OCI-LY7 (cell line): ENCODE measurements around the gene SLC29A3. TPM values are rescaled to one million over a fixed set of nuclear protein-coding genes. Genes with fewer than 3 reads are reported as not detected.

Experiments
- BruUV-seq: library from RNA; stranded (reverse); fragments of 400-500 nt; replicated peaks from 2 replicates; lab custom pipeline; 2021; lab: Mats Ljungman, UMichigan
- CTCF ChIA-PET: fragments of 300-600 bp; sonication (Branson Sonifier 250); formaldehyde crosslinking; loops from one replicate; lab custom pipeline; 2022; ENCODE audit warnings: antibody characterized with exemption; ENCODE audit not compliant: unreplicated experiment; lab: Charles Lee
- POLR2A ChIA-PET: fragments of 300-600 bp; sonication (Branson Sonifier 250); formaldehyde crosslinking; loops from one replicate; lab custom pipeline; 2022; ENCODE audit warnings: antibody characterized with exemption; lab: Charles Lee
- DNase-seq: peaks from one replicate; pipeline ENCODE4 v3.0.0-alpha.2; 2015; ENCODE audit warnings: low spot score
- H2AFZ ChIP-seq: fragments of 200-600 bp; sonication (generic), shearing (Covaris generic); 2 replicates; pipeline ENCODE4 v1.6.1; 2014; ENCODE audit warnings: mild to moderate bottlenecking, antibody characterized with exemption, low read length, moderate library complexity
- H3K27ac ChIP-seq: fragments of 200-600 bp; sonication (generic); 2 replicates; pipeline ENCODE4 v1.5.1; 2014; ENCODE audit warnings: mixed run types, low read depth, mild to moderate bottlenecking, moderate library complexity, low read length, inconsistent platforms; ENCODE audit not compliant: poor library complexity, severe bottlenecking
- H3K36me3 ChIP-seq: fragments of 200-600 bp; sonication (generic); 2 replicates; pipeline ENCODE4 v1.6.1; 2014; ENCODE audit warnings: mild to moderate bottlenecking, antibody characterized with exemption, low read length, moderate library complexity, mixed read lengths; ENCODE audit not compliant: insufficient read depth
- H3K4me1 ChIP-seq: fragments of 200-600 bp; sonication (generic); 2 replicates; pipeline ENCODE4 v1.5.1; 2014; ENCODE audit warnings: mild to moderate bottlenecking, low read length; ENCODE audit not compliant: insufficient read depth, poor library complexity, severe bottlenecking
- H3K4me2 ChIP-seq: fragments of 200-600 bp; sonication (generic); 2 replicates; pipeline ENCODE4 v1.6.1; 2014; ENCODE audit warnings: mild to moderate bottlenecking, low read length
- H3K4me3 ChIP-seq: fragments of 200-600 bp; sonication (generic); 2 replicates; pipeline ENCODE4 v1.5.1; 2014; ENCODE audit warnings: mild to moderate bottlenecking, low read depth, low read length; ENCODE audit not compliant: poor library complexity, severe bottlenecking
- H3K79me2 ChIP-seq: fragments of 200-600 bp; sonication (generic); 2 replicates; pipeline ENCODE4 v1.6.1; 2016; ENCODE audit warnings: low read depth, mild to moderate bottlenecking, low read length, moderate library complexity, mixed read lengths; ENCODE audit not compliant: insufficient read depth
- H3K9me2 ChIP-seq: fragments of 200-600 bp; sonication (generic); 2 replicates; pipeline ENCODE4 v1.6.1; 2016; ENCODE audit warnings: mild to moderate bottlenecking, low read length, mixed read lengths; ENCODE audit not compliant: insufficient read depth
- H3K9me3 ChIP-seq: fragments of 200-600 bp; sonication (generic); 2 replicates; pipeline ENCODE4 v1.6.1; 2014; ENCODE audit warnings: mild to moderate bottlenecking, mixed run types, low read length, mixed read lengths
- H4K20me1 ChIP-seq: fragments of 200-600 bp; sonication (generic); 2 replicates; pipeline ENCODE4 v1.6.1; 2014; ENCODE audit warnings: mild to moderate bottlenecking, antibody characterized with exemption, low read length, moderate library complexity, mixed read lengths; ENCODE audit not compliant: insufficient read depth
- CTCF ChIP-seq: fragments of 200-600 bp; sonication (generic); conservative IDR thresholded peaks from 2 replicates; pipeline ENCODE4 v1.5.1; 2014; ENCODE audit warnings: mild to moderate bottlenecking, antibody characterized with exemption, low read length, moderate library complexity, mixed read lengths
- EZH2phosphoT487 ChIP-seq: fragments of 200-600 bp; sonication (generic); IDR thresholded peaks from 2 replicates; pipeline ENCODE4 v1.6.1; 2018; ENCODE audit warnings: low read depth, borderline replicate concordance, mild to moderate bottlenecking, mixed run types, antibody characterized with exemption, low read length, moderate library complexity, mixed read lengths
- intact Hi-C: fragments of 100-400 bp; cut with micrococcal nuclease; formaldehyde crosslinking; loops from one replicate; pipeline ENCODE4 v1.10.0; 2022; ENCODE audit not compliant: unreplicated experiment
- total RNA-seq, 2 experiments: library from RNA; depleted of rRNA in 1 of 2; stranded (reverse); fragments of >200 nt in 1 of 2; shearing (Covaris generic) in 1 of 2; gene quantifications; 2 replicates each; pipeline ENCODE4 v1.2.3, GENCODE V29; 2014 to 2022

The SLC29A3 gene
- total RNA-seq, 2 experiments from 2014 or later = 1.7 to 8.2 TPM

GRCh38 chr10:71366690-71367089 is 47.6 kb downstream of the SLC29A3 start:
- H3K4me1 ChIP-seq = peaks cover 13% of the 10 kb centered on the region
- no peak for TF ChIP-seq EZH2phosphoT487
- no peak for TF ChIP-seq CTCF
- H2AFZ ChIP-seq = no peak overlapping the region
- H3K79me2 ChIP-seq = no peaks in the 10 kb centered on the region
- intact Hi-C loops = no loop called here
- H3K4me2 ChIP-seq = no peak overlapping the region
- POLR2A ChIA-PET = no interaction called here
- H3K36me3 ChIP-seq = no peaks in the 10 kb centered on the region
- no TSS peak for BruUV-seq
- no peak for DNase-seq
- no peak overlapping the region for H3K4me3 ChIP-seq
- no peak overlapping the region for H3K27ac ChIP-seq
- CTCF ChIA-PET = interaction anchor here (1.0 to 1.1 kb wide), 2 partner anchors 10 to 83 kb away, joined by 3 read pairs; no protein-coding TSS in a partner anchor
- no peaks in the 10 kb centered on the region for H3K9me2 ChIP-seq
- H3K9me3 ChIP-seq = no peaks in the 10 kb centered on the region
- no peaks in the 10 kb centered on the region for H4K20me1 ChIP-seq

GRCh38 chr10:71367271-71367670 is 48.2 kb downstream of the SLC29A3 start:
- H2AFZ ChIP-seq = no peak overlapping the region
- no peaks in the 10 kb centered on the region for H3K36me3 ChIP-seq
- no TSS peak for BruUV-seq
- H3K27ac ChIP-seq = no peak overlapping the region
- ChIA-PET POLR2A (no interaction called here), CTCF (no interaction called here)
- H3K9me3 ChIP-seq = no peaks in the 10 kb centered on the region
- no peaks in the 10 kb centered on the region for H3K79me2 ChIP-seq
- DNase-seq = no peak
- no peaks in the 10 kb centered on the region for H3K9me2 ChIP-seq
- H3K4me3 ChIP-seq = no peak overlapping the region
- peaks cover 19% of the 10 kb centered on the region for H3K4me1 ChIP-seq
- H3K4me2 ChIP-seq = no peak overlapping the region
- no peak for TF ChIP-seq EZH2phosphoT487
- no peak for TF ChIP-seq CTCF
- no peaks in the 10 kb centered on the region for H4K20me1 ChIP-seq
- intact Hi-C loops = no loop called here

GRCh38 chr10:71368176-71368575 is 49.1 kb downstream of the SLC29A3 start:
- Histone ChIP-seq H4K20me1 (no peaks in the 10 kb centered on the region), H3K4me1 (peaks cover 28% of the 10 kb centered on the region), H3K4me3 (no peak overlapping the region), H3K27ac (no peak overlapping the region), H3K9me3 (no peaks in the 10 kb centered on the region), H2AFZ (peak overlapping the region; percentile 53; the same call in 1 of the 2 replicates), H3K79me2 (no peaks in the 10 kb centered on the region), H3K4me2 (no peak overlapping the region), H3K9me2 (no peaks in the 10 kb centered on the region), H3K36me3 (no peaks in the 10 kb centered on the region)
- BruUV-seq = no TSS peak
- intact Hi-C loops = no loop called here
- DNase-seq = no peak
- CTCF ChIA-PET = no interaction called here
- POLR2A ChIA-PET = no interaction called here
- TF ChIP-seq EZH2phosphoT487 = no peak
- no peak for TF ChIP-seq CTCF
